Esophagus (tissue), 2 donors: ENCODE measurements around the gene SYNJ1. TPM values are rescaled to one million over a fixed set of nuclear protein-coding genes. Genes with fewer than 3 reads are reported as not detected.
"Not testable (repeated sequence)": the region's sequence is repeated elsewhere in the genome, so short reads cannot be mapped to it uniquely, and the experiment has no call there.

Experiments
- H3K27ac ChIP-seq, 2 donors: one replicate each; pipeline ENCODE4 v1.5.1; 2013; ENCODE audit warnings: low read depth in 2 of 2, mild to moderate bottlenecking in 2 of 2, inconsistent platforms in 1 of 2, low read length in 1 of 2, moderate library complexity in 1 of 2
- H3K27me3 ChIP-seq, 2 donors: one replicate each; pipeline ENCODE4 v1.6.1; 2013; ENCODE audit warnings: low read length in 2 of 2, control low read depth in 1 of 2, mild to moderate bottlenecking in 1 of 2; ENCODE audit not compliant: insufficient read depth in 2 of 2, control insufficient read depth in 1 of 2
- H3K36me3 ChIP-seq, 2 donors: one replicate each; pipeline ENCODE4 v1.6.1; 2013; ENCODE audit warnings: low read length in 1 of 2; ENCODE audit not compliant: control insufficient read depth in 2 of 2, insufficient read depth in 2 of 2
- H3K4me1 ChIP-seq, 2 donors: one replicate each; pipeline ENCODE4 v1.6.1; 2013; ENCODE audit warnings: low read length in 1 of 2; ENCODE audit not compliant: control insufficient read depth in 2 of 2, insufficient read depth in 2 of 2
- H3K4me3 ChIP-seq, 2 donors: one replicate each; pipeline ENCODE4 v1.5.1; 2013; ENCODE audit warnings: low read length in 2 of 2, mild to moderate bottlenecking in 2 of 2, low read depth in 1 of 2, moderate library complexity in 1 of 2
- H3K9me3 ChIP-seq, 2 donors: one replicate each; pipeline ENCODE4 v1.6.1; 2013; ENCODE audit warnings: mild to moderate bottlenecking in 2 of 2, low read depth in 1 of 2, low read length in 1 of 2, moderate library complexity in 1 of 2; ENCODE audit not compliant: control insufficient read depth in 2 of 2, insufficient read depth in 1 of 2
- WGBS, 2 donors: extraction: QIAGEN DNeasy Blood & Tissue Kit; methylation state at CpG; one replicate each; pipeline ENCODE4 v1.1.7; 2013; 5-methylcytosine and 5-hydroxymethylcytosine counted together
- polyA plus RNA-seq, 2 donors: library from polyadenylated mRNA; stranded (reverse); fragments of 200-250 nt; gene quantifications; one replicate each; pipeline ENCODE4 v1.2.3, GENCODE V29; 2013
- donor health status: healthy with polysubstance abuse.
- donor health status: Bipolar disorder and iron deficiency.

The SYNJ1 gene
- polyA plus RNA-seq, 2 donors = 2.3 to 3.8 TPM

- H3K9me3 ChIP-seq = no peaks in the 10 kb centered on the region
- H3K36me3 ChIP-seq = peaks cover 2 to 4% of the 10 kb centered on the region in 2 donors
- no peak overlapping the region for H3K4me3 ChIP-seq
- H3K27me3 ChIP-seq = no peaks in the 10 kb centered on the region
- no peak overlapping the region for H3K27ac ChIP-seq
- H3K4me1 ChIP-seq = no peaks in the 10 kb centered on the region
- 89 to 90% methylated on average over 1 of the region's 1 CpG for WGBS, 2 donors
These were observed 36.4 kb upstream of the SYNJ1 start for GRCh38 chr21:32764186-32764585.

DNA sequence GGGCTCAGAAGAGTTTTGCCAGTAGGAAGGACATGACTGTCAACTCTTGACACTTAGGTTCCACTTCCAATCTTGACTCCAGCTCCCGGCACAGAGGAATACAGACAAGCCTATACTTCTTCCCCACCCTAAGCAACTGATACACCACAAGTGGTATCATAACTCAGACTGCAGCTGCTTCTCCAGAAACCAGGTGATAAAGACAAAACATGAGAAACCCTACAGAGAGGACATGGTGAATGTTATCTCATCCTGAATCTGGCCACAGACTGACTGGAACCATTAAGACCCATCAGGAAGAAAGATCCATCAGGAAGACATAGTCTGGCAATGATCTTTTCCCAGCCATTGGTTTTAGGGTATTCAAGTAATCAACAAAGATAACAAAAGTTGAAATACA is 30.0 kb upstream of the SYNJ1 start:
- no peak overlapping the region for H3K4me3 ChIP-seq
- H3K27me3 ChIP-seq = no peaks in the 10 kb centered on the region
- peaks cover 2 to 15% of the 10 kb centered on the region in 2 donors for H3K36me3 ChIP-seq
- no peaks in the 10 kb centered on the region for H3K9me3 ChIP-seq
- no peak overlapping the region for H3K27ac ChIP-seq
- H3K4me1 ChIP-seq = no peaks in the 10 kb centered on the region
- 92 to 97% methylated on average over 1 of the region's 1 CpG for WGBS, 2 donors

GRCh38 chr21:32756096-32756495 is 28.3 kb upstream of the SYNJ1 start:
- WGBS, 2 donors = 73 to 82% methylated on average over 1 of the region's 1 CpG

DNA sequence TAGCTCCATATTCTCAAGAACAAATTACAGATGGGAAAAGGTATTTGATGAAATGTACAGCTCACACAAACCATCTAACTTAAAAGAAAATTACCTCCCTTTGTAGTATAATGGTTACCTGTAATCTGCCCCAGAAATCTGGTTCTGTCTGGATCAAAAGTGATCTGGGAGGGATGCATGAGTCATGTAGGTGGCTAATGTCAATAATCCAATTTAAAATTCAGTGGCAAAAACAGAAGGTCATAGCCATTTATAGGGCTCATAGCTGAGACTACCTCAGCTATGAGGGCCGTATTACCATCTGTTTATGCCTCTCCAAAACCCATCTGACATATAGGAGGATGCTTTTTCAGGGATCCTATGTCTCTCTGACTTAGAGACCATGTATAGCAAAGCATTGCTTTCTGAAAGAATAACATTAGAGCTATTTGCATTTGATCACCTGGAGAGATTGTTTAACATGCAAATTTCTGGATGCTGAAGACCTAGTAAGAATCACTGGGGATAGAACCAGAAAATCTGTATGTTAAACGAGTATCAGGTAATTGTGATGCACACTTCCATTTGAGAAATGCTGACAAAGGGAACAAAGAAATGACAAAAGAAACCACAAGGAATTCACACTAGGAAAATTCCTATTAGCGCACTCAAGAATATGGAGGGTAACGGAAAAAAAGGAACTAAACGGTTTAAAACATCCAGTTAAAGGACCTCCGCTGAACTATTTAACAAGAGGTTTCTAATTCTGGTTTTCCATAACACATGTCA is 26.2 kb upstream of the SYNJ1 start:
- no peaks in the 10 kb centered on the region for H3K27me3 ChIP-seq

More at GRCh38 chr21:32756096-32756495, 28.3 kb upstream of the SYNJ1 start:
- no peak overlapping the region for H3K4me3 ChIP-seq
- peaks cover 4 to 15% of the 10 kb centered on the region in 2 donors for H3K36me3 ChIP-seq
- H3K9me3 ChIP-seq = no peaks in the 10 kb centered on the region
- no peaks in the 10 kb centered on the region for H3K27me3 ChIP-seq
- no peak overlapping the region for H3K27ac ChIP-seq
- no peaks in the 10 kb centered on the region for H3K4me1 ChIP-seq

DNA sequence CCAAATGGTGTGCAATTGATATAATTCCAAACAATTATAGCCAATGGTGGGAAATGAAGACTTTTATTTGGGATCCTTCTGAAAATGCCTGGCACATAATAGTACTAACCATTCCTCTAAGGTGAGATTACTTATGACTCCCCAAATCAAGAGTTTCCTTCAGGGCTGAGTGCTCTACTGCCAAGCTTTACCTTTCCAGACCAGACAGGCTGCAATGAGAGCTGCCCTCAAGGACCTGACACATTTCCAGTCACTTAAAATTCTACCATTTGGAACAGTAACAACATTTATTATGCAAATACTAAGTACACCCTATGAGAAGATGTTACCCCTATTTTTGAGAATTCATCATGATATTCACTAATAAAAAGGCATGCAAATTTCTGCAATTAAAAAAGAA is 22.6 kb upstream of the SYNJ1 start:
- Histone ChIP-seq H3K9me3 (no peaks in the 10 kb centered on the region), H3K27me3 (no peaks in the 10 kb centered on the region), H3K4me3 (no peak overlapping the region), H3K27ac (no peak overlapping the region), H3K36me3 (peaks cover 8 to 9% of the 10 kb centered on the region in 2 donors), H3K4me1 (no peaks in the 10 kb centered on the region)

More for the DNA sequence above, 26.2 kb upstream of the SYNJ1 start:
- no peak overlapping the region for H3K4me3 ChIP-seq
- no peaks in the 10 kb centered on the region for H3K9me3 ChIP-seq
- no peak overlapping the region for H3K27ac ChIP-seq
- H3K36me3 ChIP-seq = peaks cover 2 to 11% of the 10 kb centered on the region in 2 donors
- WGBS, 2 donors = 89 to 90% methylated on average over 6 of the region's 6 CpGs
- H3K4me1 ChIP-seq = no peaks in the 10 kb centered on the region

DNA sequence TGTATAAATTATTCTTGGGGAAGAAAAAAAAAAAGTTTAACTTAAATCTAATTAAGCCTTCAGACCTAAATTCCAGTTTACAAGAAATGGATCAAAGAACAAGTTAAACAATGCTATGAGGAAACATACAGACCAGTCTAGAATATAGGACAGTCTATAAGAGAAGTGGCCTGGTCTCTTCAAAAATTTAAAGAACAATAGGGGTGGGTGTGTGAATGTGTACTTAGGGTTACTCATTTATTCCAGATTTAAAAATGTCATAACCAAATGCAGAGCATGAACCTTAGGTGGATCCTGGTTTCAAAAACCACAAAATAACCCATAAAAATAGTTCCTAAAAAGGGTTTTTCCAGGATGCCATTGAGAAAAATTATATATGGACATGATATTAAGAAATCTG is 21.8 kb upstream of the SYNJ1 start:
- no peaks in the 10 kb centered on the region for H3K4me1 ChIP-seq
- no peak overlapping the region for H3K4me3 ChIP-seq
- no peak overlapping the region for H3K27ac ChIP-seq
- H3K36me3 ChIP-seq = peaks cover 8 to 9% of the 10 kb centered on the region in 2 donors
- no peaks in the 10 kb centered on the region for H3K27me3 ChIP-seq
- no peaks in the 10 kb centered on the region for H3K9me3 ChIP-seq

GRCh38 chr21:32748529-32748928 is 20.7 kb upstream of the SYNJ1 start:
- no peak overlapping the region for H3K4me3 ChIP-seq
- no peaks in the 10 kb centered on the region for H3K27me3 ChIP-seq
- no peak overlapping the region for H3K27ac ChIP-seq
- H3K4me1 ChIP-seq = no peaks in the 10 kb centered on the region
- peaks cover 5 to 9% of the 10 kb centered on the region in 2 donors for H3K36me3 ChIP-seq
- H3K9me3 ChIP-seq = no peaks in the 10 kb centered on the region
- 86 to 95% methylated on average over 5 of the region's 5 CpGs for WGBS, 2 donors

DNA sequence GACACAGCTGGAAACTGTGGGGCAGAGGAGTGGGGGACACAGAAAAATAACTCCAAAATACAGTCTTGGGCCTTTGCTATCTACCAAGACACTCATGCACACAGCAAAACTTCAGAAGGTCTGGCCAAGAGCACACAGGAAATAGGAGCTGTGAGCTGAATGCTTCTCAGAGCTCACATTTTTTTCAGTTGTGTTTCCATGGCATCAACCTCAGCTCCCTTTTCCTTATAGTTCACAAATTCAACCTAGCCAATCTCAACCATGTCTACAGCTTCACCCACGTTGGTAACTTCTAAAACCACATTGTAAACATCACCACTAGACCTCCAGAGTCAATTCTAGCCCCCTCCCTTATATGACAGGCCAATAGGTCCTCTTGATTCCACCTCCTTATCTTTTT is 19.6 kb upstream of the SYNJ1 start:
- Histone ChIP-seq H3K4me3 (no peak overlapping the region), H3K4me1 (no peaks in the 10 kb centered on the region), H3K27ac (no peak overlapping the region), H3K36me3 (peaks cover 6 to 11% of the 10 kb centered on the region in 2 donors), H3K27me3 (no peaks in the 10 kb centered on the region), H3K9me3 (no peaks in the 10 kb centered on the region)
- 74 to 81% methylated on average over 1 of the region's 1 CpG for WGBS, 2 donors

DNA sequence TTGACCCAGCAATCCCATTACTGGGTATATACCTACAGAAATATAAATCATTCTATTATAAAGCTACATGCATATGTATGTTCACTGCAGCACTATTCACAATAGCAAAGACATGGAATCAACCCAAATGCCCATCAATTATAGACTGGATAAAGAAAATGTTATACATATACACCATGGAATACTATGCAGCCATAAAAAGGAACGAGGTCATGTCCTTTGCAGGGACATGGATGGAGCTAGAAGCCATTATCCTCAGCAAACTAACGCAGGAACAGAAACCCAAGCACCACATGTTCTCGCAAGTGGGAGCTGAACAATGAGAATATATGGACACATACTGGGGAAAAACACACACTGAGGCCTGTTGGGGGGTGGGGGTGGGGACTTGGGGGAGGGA is 18.9 kb upstream of the SYNJ1 start:
- not testable (repeated sequence) for H3K9me3 ChIP-seq, H3K27ac ChIP-seq, H3K4me3 ChIP-seq, H3K4me1 ChIP-seq, H3K27me3 ChIP-seq, H3K36me3 ChIP-seq
- 97 to 99% methylated on average over 3 of the region's 3 CpGs for WGBS, 2 donors

- H3K27me3 ChIP-seq = no peaks in the 10 kb centered on the region
- peaks cover 5 to 9% of the 10 kb centered on the region in 2 donors for H3K36me3 ChIP-seq
- no peaks in the 10 kb centered on the region for H3K9me3 ChIP-seq
- no peak overlapping the region for H3K4me3 ChIP-seq
- H3K27ac ChIP-seq = no peak overlapping the region
- H3K4me1 ChIP-seq = no peaks in the 10 kb centered on the region
- WGBS, 2 donors = 83 to 87% methylated on average over 2 of the region's 2 CpGs
These were observed 14.6 kb upstream of the SYNJ1 start for GRCh38 chr21:32742396-32742795.
